Diencephalon (tissue), 1 donor: Measurements from ENCODE around the gene SYT3. TPM values are rescaled to one million over a fixed set of nuclear protein-coding genes. Genes with fewer than 3 reads are reported as not detected.

Experiments
- total RNA-seq: library from RNA; depleted of rRNA; stranded (reverse); fragments of >200 nt; gene quantifications from one replicate; pipeline ENCODE4 v1.2.3, GENCODE V29; 2014

SYT3 gene
- 36.0 TPM for total RNA-seq

GRCh38 chr19:50639121-50640112, at the start of gene SYT3:
TSS of gene SYT3 (minus strand) at chr19:50639881. CDS start at chr19:50637411, 2,470 bp downstream.

DNA sequence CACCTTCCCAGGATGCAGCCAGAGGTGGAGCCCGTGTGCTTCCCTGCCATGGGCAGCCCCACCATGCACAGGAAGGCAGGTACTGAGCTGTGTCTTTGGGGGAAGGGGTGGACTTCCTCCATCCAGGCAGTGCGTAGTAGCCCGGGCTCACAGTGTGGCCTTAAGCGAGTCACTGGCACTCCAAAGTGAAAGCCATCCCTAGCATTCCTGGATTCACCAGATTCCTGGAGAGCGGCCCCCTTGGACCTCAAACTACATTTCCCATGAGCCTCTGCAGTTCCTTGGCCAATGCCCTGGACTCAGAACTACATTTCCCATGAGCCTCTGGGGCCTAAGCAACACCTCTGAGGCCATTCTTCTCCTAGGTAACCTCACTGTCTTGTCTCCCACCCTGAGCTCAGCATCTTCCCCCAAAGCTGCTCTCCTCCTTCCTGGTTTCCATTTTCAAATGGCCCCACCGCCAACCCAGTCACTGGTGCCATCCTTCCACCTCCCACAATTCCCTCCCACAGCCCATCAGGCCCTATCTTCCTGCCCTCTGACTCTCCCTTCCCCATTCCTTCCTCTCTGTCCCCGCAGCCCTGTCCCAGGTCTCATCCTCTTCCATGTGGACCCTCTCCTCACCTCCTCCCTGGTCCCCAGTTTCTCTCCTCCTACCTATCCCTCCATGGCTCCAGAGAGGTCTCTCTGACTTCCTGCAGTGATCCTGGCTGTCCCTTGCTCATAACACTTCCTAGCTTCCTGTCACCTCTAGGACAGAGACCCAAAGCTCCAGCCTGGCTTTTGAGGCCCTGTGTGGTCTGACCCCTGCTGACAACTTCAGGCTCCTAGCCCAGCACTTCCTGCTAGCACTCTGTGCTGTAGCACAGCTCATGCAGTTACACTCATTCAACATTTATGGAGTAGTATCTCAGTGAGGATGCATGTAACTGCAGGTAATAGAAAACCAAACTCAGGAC, 10.0 kb upstream of the SYT3 start, which contains the start of gene C19orf81:
TSS of gene C19orf81 (plus strand) at position 13 of the 959 bp plus-strand sequence. CDS start at position 13, 0 bp downstream.

Other genes with a start within 250 kb of the SYT3 start
- gene SPIB, start 220.9 kb downstream of the SYT3 start, total RNA-seq, result 0.23 TPM
- 0.92 TPM for gene MYBPC2, start 207.0 kb downstream of the SYT3 start, total RNA-seq
- 68.5 TPM for gene EMC10, start 163.4 kb downstream of the SYT3 start, total RNA-seq
- gene GARIN5A, start 163.0 kb downstream of the SYT3 start, total RNA-seq, result 7.2 TPM
- gene JOSD2, start 128.7 kb downstream of the SYT3 start, total RNA-seq, result 3.7 TPM
- 3.0 TPM for gene ASPDH, start 126.0 kb downstream of the SYT3 start, total RNA-seq
- gene LRRC4B, start 71.4 kb downstream of the SYT3 start, total RNA-seq, result 105 TPM
- gene C19orf81, start 9.6 kb upstream of the SYT3 start, total RNA-seq, result not detected
- gene SHANK1, start 79.9 kb upstream of the SYT3 start, total RNA-seq, result 23.3 TPM
- gene CLEC11A, start 83.5 kb upstream of the SYT3 start, total RNA-seq, result 2.5 TPM
- gene GPR32, start 130.6 kb upstream of the SYT3 start, total RNA-seq, result not detected
- not detected for gene ACP4, start 150.5 kb upstream of the SYT3 start, total RNA-seq
- gene KLK1, start 183.9 kb upstream of the SYT3 start, total RNA-seq, result not detected
- gene KLK15, start 193.7 kb upstream of the SYT3 start, total RNA-seq, result not detected
- gene KLK3, start 215.0 kb upstream of the SYT3 start, total RNA-seq, result not detected
- not detected for gene KLK2, start 233.6 kb upstream of the SYT3 start, total RNA-seq